GM13976 (cell line): Measurements from ENCODE around the gene CRIM1.

Experiments
- DNase-seq: peaks from one replicate; pipeline ENCODE4 v3.0.0; 2012; ENCODE audit warnings: low spot score
- in situ Hi-C: fragments of 300-500 bp; cut with MboI; formaldehyde crosslinking; loops from one replicate; pipeline ENCODE4 v1.12.0; 2022; ENCODE audit warnings: low sequenced_read_pairs, mixed read lengths, inconsistent platforms; ENCODE audit not compliant: unreplicated experiment
- TF ChIP-seq, protein P1 (sequence below): IDR thresholded peaks from 2 replicates; pipeline ENCODE4 v1.5.1; 2012; ENCODE audit warnings: borderline replicate concordance, mild to moderate bottlenecking; ENCODE audit not compliant: insufficient read depth; ENCODE audit errors: extremely low read depth, missing control alignments, control extremely low read depth

CRIM1 gene

DNA sequence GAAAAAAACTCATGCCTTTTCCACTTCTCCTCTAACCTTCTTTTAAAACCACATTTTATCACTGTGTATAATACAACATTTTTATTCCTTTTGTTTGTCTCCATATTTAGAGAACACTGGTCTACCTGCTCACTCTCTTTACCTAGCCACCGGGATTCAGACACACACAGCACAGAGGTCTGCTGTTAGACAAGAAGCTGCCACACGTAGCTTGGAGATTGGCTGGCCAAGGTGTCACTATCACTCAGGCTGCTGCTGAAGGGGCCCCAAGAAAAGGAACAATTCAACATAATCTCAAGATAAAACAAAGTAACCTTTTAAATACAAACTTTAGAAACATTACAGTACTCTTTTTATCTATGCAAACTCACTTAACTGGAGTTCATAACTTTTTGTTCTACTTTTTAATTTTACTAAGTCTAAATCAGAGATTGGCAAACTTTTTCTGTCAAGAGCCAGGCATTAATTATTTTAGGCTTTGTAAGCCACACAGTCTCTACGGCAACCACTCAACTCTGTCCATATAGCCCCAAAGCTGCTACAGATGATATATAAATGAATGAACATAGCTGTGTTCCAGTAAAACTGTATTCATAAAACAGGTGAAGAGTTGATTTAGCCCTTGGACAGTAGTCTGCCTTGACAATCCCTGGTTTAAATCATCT lies 216.6 kb downstream of the CRIM1 start:
- in situ Hi-C loops = no loop called here
- TF ChIP-seq, protein P1, sequence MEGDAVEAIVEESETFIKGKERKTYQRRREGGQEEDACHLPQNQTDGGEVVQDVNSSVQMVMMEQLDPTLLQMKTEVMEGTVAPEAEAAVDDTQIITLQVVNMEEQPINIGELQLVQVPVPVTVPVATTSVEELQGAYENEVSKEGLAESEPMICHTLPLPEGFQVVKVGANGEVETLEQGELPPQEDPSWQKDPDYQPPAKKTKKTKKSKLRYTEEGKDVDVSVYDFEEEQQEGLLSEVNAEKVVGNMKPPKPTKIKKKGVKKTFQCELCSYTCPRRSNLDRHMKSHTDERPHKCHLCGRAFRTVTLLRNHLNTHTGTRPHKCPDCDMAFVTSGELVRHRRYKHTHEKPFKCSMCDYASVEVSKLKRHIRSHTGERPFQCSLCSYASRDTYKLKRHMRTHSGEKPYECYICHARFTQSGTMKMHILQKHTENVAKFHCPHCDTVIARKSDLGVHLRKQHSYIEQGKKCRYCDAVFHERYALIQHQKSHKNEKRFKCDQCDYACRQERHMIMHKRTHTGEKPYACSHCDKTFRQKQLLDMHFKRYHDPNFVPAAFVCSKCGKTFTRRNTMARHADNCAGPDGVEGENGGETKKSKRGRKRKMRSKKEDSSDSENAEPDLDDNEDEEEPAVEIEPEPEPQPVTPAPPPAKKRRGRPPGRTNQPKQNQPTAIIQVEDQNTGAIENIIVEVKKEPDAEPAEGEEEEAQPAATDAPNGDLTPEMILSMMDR = no peak
- DNase-seq = no peak

- TF ChIP-seq, protein P1 = no peak
- no peak for DNase-seq
- in situ Hi-C loops = no loop called here
Observed at GRCh38 chr2:36572719-36573059, 217.1 kb downstream of the CRIM1 start.

DNA sequence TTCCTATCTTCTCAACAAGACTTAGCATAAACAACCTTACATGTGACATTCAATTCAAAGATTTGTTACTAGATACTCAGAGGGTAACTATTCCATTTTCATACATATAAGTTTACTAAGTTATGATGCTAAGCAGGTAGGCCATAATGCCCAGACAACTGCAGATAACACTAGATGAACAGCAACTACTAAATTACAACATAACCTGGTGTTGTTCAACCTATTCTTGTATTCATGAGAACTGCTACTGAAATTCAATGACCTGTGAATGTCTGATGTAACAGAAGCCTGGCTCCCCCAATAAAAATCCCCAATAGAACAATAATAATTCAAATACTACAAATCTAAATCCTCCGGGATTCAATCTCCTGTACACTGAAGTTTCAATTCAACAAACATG lies 217.6 kb downstream of the CRIM1 start:
- in situ Hi-C loops = no loop called here
- DNase-seq = no peak
- TF ChIP-seq, protein P1 = no peak

DNA sequence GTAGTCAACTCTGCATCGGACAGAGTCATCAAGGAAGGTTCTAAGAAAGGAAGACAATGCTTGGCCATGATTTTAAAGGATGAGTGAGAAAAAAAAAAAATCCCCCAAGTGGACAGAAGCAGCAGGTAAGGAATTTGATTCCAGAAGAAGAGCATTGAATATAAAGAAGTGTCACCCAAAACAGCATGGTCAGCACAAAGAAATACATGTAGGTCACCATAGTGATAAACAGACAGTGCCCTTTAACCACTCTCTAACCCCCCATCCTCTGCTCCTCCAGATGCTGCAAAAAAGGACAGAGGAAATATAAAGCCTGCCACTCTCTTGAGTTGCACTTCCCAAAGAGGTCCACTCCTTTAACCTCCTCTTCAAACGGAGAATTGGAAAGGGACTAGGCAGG lies 219.0 kb downstream of the CRIM1 start:
- no peak for DNase-seq
- TF ChIP-seq, protein P1 = no peak
- in situ Hi-C loops = no loop called here

GRCh38 chr2:36577884-36578283 lies 222.3 kb downstream of the CRIM1 start:
- in situ Hi-C loops = no loop called here

GRCh38 chr2:36578343-36579296 lies 223.0 kb downstream of the CRIM1 start:
- DNase-seq = no peak
- in situ Hi-C loops = no loop called here
- TF ChIP-seq, protein P1 = no peak

More at GRCh38 chr2:36577884-36578283, 222.3 kb downstream of the CRIM1 start:
- TF ChIP-seq, protein P1 = no peak
- no peak for DNase-seq
